Measurements from ENCODE around the gene FBXW8.

FBXW8 gene

DNA sequence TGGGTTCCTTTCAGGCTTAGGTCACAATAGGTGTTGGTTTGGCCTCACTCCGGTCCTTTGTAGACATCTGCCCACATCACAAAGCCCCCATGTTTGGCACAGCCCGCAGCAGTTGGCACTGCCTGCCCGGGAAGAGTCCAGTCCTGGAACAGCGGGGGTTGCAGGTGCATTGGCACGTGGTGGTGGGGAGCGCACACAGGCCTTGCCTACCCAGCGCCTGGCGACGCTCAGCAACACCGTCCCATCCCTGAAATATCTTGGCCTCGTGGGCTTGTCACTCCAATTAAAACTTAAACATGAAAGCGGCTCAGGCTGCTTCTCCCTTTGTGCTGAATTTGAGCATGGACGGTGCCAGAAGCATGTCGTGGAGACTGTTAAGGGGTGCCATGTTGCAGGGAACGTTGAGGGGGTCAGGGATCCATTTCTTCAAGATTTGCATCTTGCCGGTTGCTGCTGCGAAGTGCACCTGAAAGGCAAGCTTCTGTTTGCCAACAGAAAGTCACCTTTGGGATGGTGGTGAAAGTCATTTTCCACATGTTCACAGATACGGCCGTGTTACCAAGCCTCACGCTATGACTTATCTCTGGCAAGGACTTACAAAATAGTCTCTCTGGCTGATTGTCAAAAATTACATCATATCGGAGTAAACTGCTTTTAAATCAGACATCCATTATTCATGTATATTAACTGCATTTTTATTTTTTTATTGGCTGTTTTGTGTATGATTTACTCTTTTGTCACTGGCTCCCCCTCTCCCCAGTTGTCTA lies 91.5 kb downstream of the FBXW8 start:
- FAIRE-seq, result no peak

- no peak for FAIRE-seq
Measured at GRCh38 chr12:117003883-117004404, 93.2 kb downstream of the FBXW8 start.

- FAIRE-seq, result no peak
Measured at GRCh38 chr12:117005417-117006046, 94.8 kb downstream of the FBXW8 start.

DNA sequence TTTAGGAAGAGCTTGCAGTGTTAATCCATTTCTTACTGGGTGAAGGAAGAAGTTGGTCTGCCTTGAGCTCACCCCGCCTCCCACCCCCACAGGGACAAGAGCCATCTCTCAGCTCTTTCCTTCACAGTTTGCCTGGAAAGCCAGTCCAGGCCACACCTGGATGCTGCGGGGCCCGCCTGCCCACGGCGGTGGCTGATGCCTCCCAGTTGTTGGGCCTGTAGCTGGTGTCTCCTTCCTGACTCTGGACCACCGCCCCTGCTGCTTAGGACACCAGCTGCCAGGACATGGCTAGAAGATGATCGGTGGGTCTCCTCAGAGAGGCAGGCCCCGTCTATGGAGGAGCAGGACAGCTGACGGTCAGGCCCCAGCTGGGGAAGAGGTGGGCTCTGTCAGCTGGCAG lies 95.6 kb downstream of the FBXW8 start:
- FAIRE-seq, result no peak

GRCh38 chr12:117007577-117007976 lies 96.8 kb downstream of the FBXW8 start:
- FAIRE-seq, result no peak

GRCh38 chr12:117009759-117010158 lies 99.0 kb downstream of the FBXW8 start:
- FAIRE-seq, result no peak

DNA sequence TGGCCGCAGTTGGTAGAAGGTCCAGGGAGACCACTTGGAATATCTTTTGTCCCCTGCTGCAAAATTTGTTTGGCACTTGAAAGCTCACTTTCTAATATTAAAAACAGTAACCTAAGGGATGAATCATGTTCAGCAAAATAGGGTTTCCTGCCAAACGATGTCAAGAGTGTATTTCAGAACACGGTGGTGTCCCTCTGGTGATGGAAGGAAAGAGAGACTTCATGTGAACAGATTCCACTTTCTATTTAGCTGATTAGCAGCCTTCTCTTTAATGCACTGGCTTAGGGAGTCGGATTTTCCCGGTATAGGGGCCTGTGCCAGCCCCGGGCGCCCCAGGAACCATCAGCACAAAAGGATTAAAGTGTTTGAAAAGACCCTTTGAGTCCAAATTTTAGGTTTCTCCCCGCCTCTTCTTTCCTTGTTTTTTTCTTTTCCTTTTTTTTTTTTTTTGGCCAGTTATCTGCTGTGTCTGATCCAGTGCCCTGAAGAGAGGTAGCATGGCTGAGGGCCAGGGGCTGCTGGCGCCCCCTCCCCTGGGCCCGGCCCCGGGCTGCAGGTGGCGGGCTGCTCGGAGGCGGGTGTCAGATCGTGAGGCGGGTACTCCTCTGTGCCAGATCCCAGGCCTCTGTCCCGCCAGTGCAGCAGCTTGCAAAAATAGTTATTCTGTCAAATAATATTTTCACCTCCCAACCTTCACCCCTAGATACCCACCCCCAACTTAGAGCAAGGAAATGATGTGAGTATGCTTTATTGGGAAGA lies 100.1 kb downstream of the FBXW8 start:
- FAIRE-seq, result no peak

- FAIRE-seq, result peak; percentile 89
Measured at GRCh38 chr12:117011988-117012805, 101.4 kb downstream of the FBXW8 start.

- no peak for FAIRE-seq
Measured at GRCh38 chr12:117013726-117014125, 103.0 kb downstream of the FBXW8 start.

- FAIRE-seq, result no peak
Measured at GRCh38 chr12:117014342-117014887, 103.7 kb downstream of the FBXW8 start.

DNA sequence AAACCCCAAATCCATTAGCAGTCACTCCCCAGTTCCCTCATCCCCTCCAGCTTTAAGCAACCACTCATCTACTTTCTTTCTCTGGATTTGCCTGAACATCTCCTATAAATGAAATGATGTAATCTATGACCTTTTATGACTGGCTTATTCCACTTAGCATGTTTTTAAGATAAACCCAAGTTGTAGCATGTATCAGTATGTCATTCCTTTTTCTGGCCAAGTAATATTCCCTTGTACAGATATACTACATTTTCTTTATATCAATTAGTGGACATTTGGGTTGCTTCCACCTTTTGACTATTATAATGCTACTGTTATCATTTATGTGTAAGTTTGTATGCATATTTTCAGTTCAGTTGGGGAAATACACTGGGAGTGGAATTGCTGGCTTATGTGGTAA lies 105.1 kb downstream of the FBXW8 start:
- no peak for FAIRE-seq

DNA sequence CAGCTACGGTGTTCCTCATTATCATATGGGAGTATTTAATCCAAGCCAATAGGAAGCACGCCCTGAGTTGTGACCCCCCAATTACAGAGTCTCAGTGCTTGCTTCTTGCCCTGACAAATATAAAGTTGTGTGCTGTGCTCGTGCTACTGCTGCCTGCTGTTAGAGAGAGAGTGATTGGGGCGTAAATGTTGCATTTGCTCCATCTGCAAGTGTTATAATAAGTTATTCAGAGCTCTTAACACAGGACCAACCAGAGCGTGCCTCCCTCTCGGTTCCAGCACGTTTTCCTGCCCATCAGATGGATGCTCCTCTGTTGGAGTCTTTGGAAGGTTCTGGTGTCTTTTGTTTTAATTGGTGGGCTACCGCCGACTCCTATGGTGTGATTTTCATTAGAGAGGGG lies 107.1 kb downstream of the FBXW8 start:
- no peak for FAIRE-seq

GRCh38 chr12:117018276-117018675 lies 107.5 kb downstream of the FBXW8 start:
- no peak for FAIRE-seq

DNA sequence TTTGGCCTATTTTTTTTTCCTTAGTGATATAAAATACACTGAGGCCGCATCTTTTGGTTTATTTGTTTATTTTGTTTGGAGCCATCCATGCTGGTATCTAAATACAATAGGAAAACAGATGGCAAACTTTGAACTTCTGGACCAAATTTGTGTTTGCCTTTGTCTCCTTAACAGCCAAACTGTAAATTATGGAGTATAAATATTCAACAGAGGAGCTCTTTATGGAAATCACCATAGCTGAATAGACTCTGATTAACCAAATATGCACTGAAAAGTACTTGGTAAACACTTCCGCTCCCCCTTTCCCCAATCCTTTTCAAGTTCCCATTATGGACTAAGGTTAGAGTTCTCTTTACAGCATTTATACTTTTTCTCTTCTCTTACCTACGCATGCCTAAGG lies 107.9 kb downstream of the FBXW8 start:
- no peak for FAIRE-seq

DNA sequence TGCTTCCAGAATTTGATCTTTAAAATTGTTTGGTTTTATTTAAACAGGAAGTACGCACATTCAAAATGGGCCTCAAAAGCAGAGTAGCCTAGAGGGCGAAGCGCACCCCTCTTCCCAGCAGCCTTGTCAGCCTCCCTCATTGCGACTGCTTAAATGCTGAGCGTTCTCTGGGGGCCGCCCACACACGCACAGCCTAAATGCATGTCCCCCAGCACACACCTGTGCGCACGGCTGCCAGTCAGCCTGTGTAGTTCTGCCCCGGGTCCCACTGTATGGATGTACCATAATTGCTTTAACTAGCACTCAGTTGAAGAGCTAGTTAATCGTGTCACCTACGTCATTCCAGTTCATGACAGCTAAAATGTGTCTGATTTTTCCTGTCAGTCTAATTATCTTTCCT lies 109.1 kb downstream of the FBXW8 start:
- no peak for FAIRE-seq

DNA sequence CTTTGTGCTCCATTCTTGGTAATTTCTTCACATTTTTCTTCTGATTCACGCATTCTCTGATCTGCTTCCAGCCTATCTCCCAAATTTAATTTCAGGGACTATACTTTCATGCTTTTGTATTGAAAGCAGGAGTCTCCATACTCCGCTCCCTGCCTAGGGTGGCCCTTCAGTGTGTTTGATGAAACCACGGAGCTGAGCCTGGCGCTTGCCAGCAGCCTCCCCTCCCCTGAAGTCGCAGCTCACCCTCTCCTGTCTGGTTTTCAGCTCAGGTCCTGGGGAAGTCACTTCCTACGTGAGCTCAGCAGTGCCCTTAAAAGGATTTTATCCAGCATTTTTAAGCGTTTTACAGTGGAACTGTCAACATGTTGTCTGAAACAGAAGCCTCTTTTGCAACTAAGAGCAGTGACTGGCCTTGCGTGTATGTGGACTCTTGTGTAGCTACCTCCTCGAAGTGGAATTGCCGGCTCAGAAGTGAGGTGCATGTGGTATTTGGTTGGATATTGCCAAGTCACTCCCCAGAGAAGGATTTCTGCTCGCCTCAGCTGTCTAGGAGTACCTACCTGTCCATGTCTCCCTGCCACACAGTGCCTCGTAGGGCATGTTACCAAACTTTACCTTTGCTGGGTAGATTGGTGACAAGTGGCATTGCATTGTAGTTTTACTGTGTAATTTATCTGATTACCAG lies 109.9 kb downstream of the FBXW8 start:
- no peak for FAIRE-seq

DNA sequence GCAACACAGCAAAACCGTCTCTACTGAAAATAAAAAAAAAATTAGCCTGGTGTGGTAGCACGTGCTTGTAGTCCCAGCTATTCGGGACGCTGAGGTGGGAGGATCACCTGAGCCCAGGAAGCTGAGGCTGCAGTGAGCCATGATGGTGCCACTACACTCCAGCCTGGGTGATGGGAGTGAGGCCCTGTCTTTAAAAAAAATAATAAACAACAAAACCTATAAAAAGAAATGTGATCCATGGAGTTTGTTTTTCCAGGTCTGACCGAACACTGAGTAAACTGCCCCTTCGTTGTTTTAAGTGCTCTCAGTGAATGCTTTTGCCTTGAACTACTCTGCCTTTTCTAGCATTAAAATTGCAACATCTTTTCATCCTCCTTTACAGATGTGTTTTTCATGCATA lies 111.7 kb downstream of the FBXW8 start:
- no peak for FAIRE-seq

DNA sequence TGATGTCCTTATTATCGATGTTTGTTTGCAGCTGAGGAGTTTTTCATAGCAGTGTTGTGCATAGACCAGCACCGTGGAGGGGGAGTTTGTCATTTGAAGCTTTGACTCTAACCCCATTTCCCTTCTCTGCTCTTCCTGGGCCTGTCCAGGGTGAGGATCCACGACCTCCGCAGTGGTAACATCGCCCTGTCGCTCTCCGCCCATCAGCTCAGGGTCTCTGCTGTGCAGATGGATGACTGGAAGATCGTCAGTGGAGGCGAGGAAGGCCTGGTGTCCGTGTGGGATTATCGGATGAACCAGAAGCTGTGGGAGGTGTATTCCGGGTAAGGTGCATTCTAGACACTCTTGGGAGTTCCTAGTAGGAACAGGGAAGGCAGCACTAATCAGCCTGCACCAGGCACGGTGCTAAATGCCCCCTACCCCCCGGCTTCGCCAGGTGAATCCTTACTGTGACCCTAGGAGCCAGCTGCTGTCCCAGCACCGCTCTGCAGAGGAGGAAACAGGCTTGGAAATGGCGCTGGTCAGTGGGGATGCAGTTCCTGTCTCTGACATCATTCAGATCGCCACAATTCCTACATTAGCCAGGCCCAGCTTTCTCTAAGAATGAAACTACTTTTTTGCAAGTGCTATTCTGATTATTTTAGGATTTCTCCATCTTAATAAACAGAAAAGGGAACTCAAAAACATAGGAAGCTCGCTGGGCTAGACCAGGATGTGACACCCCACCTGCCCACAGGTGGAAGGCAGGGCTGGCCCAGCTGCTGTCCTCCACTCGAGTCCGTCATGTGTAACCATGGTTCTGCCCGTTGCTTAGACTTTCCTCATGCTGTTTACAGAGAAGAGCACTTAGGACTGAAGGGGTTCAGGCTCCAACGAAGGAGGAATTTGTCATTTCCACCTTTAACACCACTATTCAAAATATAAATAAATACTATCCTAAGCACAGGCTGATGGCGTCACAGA lies 113.5 kb downstream of the FBXW8 start:
- FAIRE-seq, result no peak

DNA sequence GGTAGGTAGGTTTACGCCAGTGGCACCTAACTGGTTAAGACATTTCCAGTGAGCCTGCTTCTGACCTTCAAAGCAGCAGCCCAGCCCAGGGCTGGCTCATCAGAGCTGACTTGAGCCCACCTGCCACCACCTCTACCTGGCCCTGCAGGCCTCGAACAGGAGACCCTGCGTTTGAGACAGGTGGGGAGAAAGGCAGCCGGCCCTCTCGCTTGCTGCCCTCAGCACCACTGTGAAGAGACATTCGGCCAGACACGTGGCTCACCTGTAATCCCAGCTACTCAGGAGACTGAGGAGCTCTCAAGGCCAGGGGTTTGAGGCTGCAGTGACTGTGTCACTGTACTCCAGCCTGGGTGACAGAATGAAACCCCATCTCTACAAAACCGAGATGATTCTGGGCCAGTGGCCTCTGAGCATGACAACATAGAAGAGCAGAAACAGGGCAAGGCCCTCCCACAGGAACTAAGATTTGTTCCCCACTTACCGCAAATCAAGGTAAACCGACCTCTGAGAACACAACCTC lies 114.3 kb downstream of the FBXW8 start:
- FAIRE-seq, result no peak

DNA sequence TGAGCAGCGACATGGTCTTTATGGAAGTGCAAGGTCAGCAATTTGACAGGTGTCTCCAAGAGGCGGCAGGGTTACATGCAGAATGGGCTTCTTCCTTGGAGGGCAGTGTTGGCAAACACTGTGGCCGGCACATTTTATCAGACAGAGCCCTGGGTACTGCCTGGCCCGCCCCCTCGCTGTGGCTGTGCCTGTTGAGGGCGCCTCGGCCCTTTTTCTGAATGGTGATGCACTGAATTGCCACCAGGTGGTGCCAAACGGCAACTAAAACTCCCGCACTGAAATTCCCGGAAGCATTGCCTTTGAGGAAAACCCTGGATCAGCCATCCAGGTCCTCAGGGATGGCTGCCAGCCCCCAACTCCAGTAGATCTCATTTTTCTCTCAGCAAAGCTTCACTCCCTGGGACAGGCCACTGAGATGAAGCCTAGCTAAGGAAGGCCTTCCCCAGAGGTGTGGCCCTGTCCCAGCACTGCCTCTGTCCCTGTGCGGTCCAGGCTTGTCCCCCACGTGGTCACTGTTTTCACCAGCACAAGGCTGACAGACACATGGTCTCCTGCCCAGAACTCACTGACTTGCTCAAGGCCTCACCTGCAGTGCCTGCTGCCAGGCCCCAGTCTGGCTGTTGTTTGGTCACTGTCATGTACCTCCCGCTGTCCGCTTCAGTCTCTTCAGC lies 114.9 kb downstream of the FBXW8 start:
- FAIRE-seq, result peak; percentile 39

Measured in endometrium (tissue), 2 donors.